ENCODE results near the gene ELANE.
"Not testable (repeated sequence)": the region's sequence is repeated elsewhere in the genome, so short reads cannot be mapped to it uniquely, and the experiment has no call there.

Gene ELANE

GRCh38 chr19:814152-815078 lies 37.7 kb upstream of the ELANE start:
- DNase-seq = no peak

- no peak for DNase-seq
These were observed 36.9 kb upstream of the ELANE start for GRCh38 chr19:815079-815774.

GRCh38 chr19:815775-816499 lies 36.2 kb upstream of the ELANE start:
- no peak for DNase-seq

- no peak for DNase-seq
These were observed 35.6 kb upstream of the ELANE start for GRCh38 chr19:816500-816857.

- not testable (repeated sequence) for DNase-seq
These were observed 31.9 kb upstream of the ELANE start for GRCh38 chr19:820212-820611.

GRCh38 chr19:821231-821824 lies 30.8 kb upstream of the ELANE start:
- DNase-seq = no peak

GRCh38 chr19:821825-822503 lies 30.1 kb upstream of the ELANE start, which contains the start of gene PLPPR3:
Gene PLPPR3 (minus strand): TSS chr19:821955. CDS start chr19:821559, 396 bp downstream.
- DNase-seq = no peak

- no peak for DNase-seq
These were observed 28.5 kb upstream of the ELANE start for GRCh38 chr19:823565-824121.

- DNase-seq = no peak
These were observed 27.2 kb upstream of the ELANE start for GRCh38 chr19:824885-825284.

- DNase-seq = no peak
These were observed 26.0 kb upstream of the ELANE start for GRCh38 chr19:825897-826644.

- DNase-seq = no peak
These were observed 24.8 kb upstream of the ELANE start for GRCh38 chr19:827314-827709.

- DNase-seq = no peak
These were observed 24.3 kb upstream of the ELANE start, which contains the start of gene AZU1 for GRCh38 chr19:827710-828321. Gene AZU1 (plus strand): TSS chr19:827837. CDS start chr19:827847, 10 bp downstream.

GRCh38 chr19:829129-829758 lies 22.9 kb upstream of the ELANE start:
- DNase-seq = no peak

GRCh38 chr19:831407-832369 lies 20.4 kb upstream of the ELANE start:
- DNase-seq = no peak

- no peak for DNase-seq
These were observed 17.9 kb upstream of the ELANE start for GRCh38 chr19:834216-834615.

GRCh38 chr19:835210-835810 lies 16.8 kb upstream of the ELANE start:
- no peak for DNase-seq

- DNase-seq = no peak
These were observed 11.4 kb upstream of the ELANE start, which contains the start of gene PRTN3 for GRCh38 chr19:840519-841206. Gene PRTN3 (plus strand): TSS chr19:840999. CDS start chr19:841009, 10 bp downstream.

- not testable (repeated sequence) for DNase-seq
These were observed 9.3 kb upstream of the ELANE start for GRCh38 chr19:842802-843179.
